ENCODE data around the gene KCNJ1.
A peak's percentile ranks its signal among the peaks of the same experiment; 100 is the strongest.

KCNJ1 gene

DNA sequence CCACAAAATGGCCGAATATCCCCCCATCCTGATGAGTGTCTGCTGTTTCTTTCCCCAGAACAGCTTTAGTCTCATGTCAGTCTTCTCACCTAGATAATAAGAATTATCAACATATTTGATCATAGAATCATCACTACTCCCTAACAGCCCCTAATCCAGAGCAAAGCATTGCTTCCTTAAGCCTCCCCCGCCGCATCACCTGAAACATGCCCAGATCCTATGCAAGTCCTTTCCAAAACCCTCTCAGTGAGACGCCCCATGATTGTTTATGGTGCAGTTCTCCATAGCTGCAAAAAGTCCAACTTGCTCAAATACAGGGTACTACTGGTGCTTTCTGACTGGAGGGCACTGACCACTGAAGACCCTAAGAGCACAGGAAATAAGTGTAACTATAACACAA is 20.1 kb downstream of the KCNJ1 start:
- DNase-seq = no peak

DNA sequence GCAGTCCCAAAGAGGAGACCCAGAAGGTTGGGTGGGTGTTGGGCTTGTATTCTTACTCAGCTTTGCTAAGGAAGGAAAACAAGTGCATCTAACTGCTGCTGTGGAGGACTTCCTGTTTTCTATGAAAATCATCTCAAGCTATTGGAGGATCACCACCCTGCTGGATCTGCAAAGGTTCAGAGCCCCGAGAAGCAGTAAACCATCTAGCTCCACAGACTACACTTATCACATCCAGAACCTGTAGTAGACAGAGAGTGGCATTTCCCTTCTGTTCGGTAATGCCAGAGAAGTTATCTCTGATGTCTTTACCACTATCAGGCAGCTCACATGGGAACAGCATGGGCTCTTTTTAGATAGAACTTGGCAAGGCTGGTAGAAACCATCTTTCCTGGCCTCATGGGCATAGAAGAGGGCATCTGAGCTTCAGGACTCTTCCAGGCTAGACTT is 21.7 kb downstream of the KCNJ1 start:
- DNase-seq = no peak

DNA sequence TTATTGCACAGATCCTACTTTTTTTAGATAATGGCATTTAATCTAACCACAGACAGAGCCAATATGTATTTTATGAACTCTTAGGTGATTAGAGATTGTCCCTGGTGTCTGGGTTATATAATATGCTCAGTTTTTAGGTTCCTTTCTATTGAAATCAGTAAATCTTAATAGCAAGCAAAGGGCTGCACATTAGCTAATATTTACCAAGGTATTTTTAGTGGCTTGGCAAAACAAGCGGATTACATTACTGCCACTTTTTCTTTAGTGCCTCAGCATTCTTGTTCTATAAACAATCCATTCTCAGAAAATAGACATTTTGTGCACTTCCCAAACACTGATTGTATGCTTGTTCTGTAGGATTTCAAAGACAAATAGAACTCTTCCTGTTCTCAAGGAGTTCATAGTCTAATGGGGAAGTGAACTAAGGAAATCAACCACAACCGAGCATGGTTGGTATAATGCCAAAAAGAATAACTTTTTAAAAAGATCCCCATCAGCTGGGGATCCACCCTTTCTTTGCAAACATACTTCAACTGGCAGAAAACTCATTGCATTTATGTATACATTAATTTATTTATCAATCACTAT is 23.8 kb downstream of the KCNJ1 start:
- no peak for DNase-seq

DNA sequence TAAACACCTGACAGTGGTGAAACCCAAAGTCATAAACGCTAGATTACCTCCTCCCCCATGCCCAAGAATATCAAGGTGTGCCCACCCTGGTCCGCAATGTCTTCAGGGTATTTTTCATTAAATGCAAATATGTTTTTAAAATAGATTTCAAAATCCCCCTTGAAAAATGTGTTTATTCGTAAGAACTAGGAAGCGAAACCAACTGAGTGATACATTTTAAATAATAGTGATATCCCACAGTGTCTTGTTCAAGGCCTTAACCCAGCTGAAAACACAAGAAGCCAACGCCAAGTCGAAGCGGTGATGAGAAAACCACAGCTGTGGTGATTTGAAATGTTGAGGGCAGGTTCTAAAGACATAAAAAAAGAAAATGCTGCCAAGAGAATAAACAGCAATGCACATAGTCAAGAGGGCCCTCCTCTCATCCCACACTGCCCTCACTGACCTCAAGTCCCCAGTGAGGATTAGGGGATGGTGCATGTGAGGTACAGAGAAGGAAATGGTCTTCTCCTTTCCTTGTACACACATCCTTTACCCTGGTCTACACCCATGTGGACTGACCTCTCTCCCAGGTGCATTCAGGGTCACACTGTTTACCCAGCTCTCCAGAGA is 25.5 kb downstream of the KCNJ1 start:
- no peak for DNase-seq

DNA sequence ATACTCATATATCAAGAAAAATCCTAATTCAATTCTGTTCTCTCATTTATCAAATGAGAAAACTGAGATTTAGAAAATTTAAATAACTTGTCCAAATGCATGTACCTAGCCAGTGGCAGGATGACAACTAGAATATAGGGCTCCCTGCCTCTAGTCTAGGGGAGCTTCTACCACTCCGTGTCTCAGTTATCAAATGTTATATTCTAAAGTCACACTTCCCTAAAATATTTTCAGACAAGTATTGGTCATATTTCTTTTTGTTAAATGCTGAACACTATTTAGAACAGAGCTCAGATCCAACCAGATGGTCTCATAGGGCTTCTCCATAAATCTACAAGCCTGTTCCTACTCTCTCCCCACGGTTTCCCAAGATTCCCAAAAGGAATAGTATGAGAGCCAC is 26.3 kb downstream of the KCNJ1 start:
- no peak for DNase-seq

DNA sequence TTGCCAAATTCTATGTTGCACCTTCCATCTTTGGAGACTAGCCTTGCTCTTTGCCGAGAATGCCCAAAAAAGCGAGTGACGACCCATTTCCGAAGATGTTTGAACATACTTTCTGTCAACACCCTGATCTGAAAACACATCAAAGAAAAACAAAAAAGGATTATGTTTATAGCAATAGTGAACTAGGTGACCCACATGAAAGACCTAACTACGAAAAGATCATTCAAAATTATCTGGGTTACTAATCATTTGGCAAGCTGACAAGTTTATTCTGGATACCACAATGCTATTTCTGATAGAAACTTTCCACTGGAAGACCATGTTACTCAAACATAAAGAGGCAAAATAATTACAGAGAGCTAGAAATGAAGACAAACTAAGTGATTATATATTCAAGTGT is 27.0 kb downstream of the KCNJ1 start:
- no peak for DNase-seq

DNA sequence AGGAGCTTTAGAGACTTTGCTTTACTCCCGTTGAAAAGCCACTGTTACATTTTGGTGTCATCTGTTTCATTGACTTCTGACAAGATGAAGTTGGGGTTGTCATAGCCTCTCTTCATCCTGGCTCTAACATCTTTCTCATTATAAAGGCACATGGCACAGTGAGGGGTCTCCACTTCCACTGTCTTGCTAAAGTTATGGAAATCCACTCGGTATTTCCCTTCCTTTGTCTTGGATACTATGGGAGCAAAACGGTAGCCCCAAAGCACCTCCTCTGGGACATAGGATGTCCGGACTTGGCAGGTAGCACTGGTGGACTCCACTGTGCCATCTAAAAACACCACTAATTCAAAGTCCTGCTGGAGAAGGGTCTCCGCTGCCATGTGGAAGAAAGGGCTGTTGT is 28.0 kb downstream of the KCNJ1 start:
- DNase-seq = no peak

DNA sequence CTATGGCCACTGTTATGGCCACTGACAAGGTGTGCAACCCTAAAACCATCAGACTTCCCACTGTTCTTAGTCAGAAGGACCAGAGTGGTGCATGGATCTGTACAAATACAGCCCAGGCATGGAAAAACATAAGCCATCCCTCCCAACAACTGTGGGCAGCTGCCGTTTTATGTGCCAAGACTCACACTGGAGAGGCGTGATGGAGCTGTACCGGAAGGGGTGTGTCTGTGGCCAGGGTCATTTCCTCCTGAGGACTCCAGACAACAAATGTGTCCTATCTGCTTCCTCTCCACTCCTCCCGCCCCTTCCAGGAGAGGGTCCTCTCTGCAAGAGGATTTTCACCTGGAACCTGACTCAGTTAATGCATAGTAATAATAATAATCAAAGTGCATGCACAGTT is 29.5 kb downstream of the KCNJ1 start:
- DNase-seq = no peak

DNA sequence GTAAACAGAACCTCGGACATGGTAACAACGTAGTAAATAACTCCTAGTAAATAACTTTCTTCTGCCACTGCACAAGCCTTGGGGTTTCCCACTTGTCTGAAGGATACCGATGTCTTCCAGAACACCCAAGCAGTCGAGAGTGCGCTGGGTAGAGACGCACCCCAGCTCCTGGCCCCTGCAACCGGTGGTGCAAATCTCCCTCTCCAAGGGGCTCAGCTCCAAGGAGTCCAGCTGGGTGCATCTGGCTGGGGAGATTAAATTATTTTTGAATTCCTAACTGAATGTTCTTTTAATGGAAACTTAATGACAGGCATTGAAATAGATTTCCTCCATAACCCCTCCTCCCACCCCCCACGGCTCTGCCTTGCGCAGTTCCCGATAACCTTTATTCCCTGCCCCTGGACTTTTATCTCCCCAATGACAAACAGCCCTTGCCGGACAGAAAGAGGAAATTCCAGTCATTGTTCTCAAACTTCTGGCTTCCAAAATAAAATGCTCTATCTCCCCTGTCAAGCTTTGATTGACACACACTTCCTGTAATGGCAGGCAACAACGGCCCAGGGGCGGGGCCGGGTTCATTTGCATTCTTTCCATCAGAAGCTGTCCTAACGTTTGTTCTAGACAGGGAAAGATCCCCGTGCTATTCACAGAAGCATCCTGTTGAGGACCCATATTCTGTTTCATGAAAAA is 31.2 kb downstream of the KCNJ1 start:
- DNase-seq = no peak

DNA sequence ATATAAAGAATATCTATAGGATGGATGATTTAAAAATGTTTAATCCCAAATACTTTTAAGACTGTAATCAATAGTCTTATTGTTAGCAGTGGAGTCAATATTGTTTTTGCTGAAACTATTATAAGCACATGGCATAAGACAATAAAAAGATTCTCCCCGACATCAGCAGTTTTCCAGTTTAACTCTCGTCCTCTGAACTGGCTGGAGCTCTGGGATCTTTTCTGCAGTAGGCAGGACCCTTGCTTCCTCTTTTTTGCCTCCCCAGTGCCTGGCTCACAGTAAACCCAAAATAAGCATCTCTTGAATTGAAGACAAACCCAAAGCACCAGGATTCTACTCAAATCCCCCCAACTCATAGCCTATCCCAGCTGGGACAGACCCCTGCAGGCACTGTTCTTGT is 32.9 kb downstream of the KCNJ1 start:
- no peak for DNase-seq

DNA sequence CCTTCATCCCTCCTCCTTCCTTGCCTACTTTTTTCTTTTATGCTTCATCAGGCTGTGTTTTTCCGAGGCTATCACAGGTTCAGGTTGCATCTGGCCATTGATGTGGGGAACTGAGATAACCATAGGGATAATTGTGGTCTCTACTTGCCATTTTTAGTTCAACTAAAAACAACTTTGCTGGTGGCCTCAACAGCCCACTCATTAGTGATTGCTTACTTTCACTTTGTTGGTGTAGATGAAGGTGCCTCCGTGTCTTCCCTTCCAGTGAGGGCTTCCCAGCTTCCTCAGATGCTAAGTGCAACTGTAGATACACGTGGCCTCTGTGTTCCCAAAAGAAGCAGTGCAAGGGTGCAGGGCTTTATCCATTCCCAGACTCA is 35.0 kb downstream of the KCNJ1 start:
- no peak for DNase-seq

DNA sequence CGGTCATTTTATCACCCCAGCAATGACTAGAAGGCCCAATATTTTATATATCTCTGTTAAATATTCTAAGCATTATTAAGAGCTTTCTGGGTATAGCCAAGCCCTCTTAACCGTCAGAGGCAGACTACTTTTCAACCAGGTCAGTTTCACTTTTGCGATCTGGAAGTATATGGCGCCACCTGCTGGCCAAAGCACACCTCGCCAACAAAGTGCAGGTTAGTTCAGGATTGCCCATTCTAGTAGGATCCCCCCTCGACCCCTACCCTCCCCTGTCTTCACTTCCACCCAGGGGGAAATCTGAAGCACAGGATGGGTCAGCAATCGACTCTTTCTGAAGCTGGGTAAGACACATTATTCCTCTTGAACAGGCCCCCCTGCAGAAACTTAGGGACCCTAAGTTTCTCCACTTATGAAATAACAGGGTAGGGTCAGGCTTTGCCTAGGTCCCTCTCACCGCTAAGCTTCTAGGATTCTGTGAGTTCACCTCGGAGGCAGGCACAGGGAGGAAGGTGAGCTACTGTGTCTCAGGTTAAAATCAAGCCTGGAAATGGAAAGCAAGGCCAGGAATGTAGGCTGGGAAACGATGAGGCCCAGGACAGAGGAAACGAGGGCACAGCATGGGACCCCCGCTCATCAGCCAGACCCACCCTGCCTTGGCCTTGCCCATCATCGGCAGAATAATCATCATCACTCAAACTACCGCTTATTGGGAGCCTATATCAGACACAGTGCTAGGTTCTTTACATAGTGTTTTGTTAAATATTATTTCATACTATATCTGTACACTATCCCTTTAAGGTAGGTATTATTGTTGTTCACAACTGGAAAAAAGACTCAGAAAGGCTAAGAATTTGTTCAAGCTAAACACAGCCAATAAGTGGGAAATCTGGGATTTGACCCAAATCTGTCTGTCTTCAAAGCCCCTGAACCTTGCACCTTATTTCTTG is 35.6 kb downstream of the KCNJ1 start:
- peak; percentile 89 for DNase-seq

DNA sequence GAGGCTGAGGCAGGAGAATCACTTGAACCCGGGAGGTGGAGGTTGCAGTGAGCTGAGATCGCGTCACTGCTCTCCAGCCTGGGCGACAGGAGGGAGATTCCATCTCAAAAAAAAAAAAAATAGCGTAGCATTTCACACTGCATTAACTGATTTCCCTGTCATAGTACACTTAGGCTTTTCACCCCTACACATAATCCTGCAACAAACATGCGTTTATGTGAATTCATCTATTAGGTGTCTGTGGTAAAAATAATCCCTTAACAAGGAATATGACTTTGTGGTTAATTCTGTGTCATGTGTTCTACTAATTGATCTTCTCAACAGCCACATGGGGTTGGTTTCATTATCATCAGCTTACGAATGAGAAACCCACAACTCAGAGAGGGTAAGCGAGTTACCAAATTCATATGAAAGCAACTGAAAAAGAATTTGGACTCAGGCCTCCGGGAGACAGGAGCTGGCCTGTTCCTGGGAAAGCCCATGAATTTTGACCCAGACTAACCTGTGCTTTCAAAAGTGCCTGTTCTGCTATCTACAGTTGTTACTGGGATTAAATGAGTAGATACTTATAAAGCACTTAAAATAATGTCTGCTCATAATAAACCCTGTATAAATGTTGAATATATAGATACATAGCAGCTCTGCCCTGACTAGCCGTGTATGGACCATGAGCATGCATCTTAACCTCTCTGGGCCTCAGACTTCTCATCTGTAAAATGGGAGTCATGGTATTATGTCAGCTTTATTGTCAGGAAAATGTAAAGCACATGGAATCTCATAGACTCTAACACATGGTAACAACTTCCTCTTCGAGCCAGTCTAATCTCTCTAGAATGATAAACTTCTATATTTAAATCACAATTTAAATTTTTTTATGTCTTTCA is 36.6 kb downstream of the KCNJ1 start:
- no peak for DNase-seq

DNA sequence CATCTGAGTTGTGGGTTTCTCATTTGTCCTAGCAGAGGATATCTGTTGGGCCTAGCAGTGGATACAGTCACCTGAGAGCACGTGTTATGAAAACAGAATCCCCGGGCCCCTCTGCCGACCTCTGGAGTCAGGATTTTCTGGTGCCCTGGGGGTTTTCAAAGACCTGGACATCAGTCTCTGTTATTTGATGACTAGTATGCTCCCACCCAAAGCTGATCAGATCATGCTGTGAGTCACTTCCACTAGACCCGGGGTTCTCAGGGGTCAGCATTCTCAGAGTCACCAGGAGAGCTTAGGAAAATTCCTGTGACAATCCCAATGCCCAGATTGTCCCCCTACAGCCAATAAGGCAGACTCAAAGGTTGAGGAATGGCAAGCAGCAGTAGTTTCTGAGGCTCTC is 38.7 kb downstream of the KCNJ1 start:
- no peak for DNase-seq

DNA sequence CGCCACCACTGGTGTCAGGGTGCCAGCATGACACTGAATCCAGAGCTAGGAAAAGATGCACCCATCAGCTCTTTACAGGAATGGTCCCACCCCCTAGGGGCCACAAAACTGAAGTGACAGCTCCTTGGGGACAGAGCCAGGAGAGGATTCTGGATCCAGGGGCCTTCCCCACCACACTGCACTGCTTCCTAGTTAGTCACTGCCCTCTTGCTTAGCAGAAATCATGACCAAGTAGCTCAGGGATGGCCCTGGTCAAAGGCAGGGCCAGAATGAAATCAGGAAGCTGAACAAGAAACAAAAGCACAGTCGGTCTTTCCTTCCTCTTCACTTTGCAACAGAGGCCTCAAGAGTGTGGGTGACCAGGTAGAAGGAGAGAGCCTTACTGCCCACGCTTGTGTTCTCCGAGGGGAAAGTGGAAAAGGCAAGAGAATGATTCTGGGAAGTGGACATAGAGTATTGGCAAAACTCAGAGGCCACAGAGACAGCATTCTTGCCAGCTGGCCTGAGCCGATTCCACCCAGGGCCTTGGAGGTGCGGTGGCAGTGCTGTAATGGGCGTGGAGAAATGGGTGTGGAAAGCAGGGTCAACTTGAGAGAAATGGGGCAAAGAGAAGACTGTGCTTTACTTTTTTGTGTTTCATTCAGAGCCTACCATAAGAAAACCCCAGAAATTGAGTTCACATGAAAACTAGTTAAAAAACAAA is 39.8 kb downstream of the KCNJ1 start:
- no peak for DNase-seq

DNA sequence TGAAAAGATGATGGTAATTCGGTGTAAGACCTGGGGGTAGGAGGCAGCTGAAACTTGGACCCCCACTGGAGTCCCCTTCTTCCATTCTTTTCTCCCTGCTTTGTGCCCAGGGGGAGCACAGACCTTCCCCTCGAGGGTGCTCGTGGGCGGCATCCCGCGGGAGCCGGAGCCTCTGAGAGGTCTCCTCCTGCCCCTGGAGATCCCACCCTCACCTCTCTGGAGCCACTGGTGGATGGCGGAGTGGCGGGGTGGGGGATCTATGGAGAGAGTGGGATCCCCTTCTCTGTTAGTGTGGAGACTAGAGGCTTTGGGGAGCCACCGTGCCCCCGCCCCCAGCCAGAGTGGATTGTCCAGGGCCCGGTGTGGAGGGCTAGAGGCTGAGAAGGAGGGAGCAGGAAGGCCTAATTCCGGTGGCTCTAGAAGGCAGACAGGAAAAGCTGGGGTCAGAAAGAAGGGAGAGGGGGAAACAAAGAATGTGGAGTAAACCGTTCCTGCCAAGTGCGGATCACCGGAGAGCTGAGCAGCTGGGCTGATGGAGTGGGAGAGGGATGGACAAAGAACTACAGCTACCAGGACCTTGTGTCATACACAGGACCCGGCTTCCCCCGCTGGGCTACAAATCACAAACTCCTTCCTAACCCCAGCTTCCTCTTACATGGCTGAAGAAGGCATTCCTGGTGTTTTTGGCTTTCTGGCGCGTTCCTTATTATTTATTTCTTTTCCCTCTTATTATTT is 41.9 kb downstream of the KCNJ1 start:
- no peak for DNase-seq

DNA sequence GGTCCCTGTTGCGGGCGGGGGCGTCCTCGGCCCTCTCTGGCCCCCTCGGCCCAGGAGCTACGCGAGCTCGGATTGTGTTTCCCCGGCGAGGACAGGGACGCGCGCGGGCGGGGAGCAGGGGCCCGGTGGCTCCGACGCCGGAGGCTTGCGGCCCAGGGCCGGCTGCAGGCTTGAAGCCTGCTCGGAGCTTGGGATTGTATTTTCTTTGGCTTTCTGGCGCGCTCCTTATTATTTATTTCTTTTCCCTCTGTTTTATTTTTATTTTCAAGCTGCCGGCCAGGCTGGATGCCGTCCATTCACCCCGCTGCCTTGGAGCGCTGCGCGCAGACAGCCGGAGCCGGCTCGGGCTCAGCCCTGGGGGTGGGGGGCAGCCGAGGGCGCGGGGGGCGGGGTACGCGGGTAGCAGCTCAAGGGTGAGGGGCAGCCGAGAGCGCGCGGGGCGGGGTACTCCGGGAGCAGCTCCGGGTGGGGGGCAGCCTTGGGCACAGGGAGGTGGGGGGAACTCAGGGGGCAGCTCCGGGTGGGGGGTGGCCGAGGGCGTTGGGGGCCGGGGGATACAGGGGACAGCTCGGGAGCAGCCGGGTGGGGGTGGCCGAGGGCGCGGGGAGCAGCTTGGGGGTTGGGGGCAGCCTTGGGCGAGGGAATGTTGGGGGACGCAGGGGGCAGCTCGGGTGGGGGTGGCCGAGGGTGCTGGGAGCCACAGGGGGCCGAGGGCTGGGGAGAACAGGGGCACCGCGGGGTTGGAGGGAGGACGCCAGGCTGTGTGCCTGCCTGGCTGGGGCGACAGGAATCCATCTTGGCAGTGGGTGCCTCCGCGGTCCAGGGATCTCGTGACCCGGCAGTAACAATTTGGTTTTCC is 42.7 kb downstream of the KCNJ1 start:
- DNase-seq = no peak

DNA sequence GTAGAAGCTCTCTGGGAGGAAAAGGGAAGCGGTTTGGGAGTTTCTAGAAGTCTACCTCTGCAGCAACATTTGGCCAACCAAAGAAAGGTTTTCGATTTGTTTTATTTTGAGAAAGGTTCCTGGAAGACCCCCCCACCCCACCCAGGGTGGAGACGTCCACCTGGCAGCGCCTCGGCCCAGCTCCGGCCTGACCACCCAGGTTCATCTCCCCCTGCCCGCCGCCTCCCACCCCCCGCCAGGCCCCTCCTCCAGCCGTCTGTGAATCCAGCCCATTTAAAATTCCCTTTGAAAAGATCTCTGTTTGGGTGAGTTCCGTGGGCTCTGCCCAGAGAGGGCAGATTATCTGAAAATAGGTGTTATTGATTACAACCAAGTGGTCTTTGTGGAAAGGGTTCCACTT is 43.3 kb downstream of the KCNJ1 start:
- no peak for DNase-seq

DNA sequence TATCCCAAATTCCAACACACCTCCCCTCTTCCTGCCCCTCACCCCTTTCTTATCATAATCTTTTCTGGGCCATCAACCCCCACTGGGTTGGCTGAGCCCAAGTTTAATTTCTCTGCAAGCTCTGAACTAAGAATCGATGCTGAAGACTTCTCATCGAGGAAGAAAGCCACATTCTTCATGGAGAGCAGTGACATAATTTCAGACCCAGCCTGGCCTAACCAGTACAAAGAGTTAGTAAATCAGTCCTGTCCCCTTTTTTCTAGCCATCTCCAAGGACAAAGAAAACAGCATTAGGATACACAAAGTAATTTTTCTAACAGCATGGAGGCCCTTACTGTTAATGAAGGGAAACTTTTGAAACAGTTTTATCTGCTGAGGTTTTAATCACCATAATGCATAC is 45.0 kb downstream of the KCNJ1 start:
- no peak for DNase-seq

DNA sequence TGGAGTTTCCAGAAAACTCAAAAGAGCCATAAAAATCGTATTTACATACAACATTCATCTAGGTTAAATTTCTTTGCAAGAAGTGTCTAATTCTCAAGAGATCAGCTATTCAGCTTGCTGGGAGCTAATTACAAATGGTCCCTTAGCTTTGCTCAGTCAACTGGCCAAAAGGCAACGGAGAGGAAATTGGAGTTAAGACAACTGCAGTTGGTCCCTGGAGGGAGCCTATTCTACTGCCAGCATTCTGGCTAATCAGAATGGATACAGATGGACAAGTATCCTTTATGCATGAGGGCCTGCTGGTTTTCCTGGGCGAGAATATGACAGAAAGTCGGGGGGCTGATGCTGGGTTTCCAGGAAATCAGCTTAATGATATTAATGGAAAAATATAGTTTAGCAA is 45.5 kb downstream of the KCNJ1 start:
- DNase-seq = no peak
